A549 (cell line): ENCODE data around the gene NEU4. TPM values are rescaled to one million over a fixed set of nuclear protein-coding genes. Genes with fewer than 3 reads are reported as not detected.

Source experiments
- ATAC-seq, 2 experiments: fragments of 200-7000 bp in 1 of 2; fragments of >200 bp in 1 of 2; cut with Nextera tagmentation in 1 of 2; cut with Tn5 transposase in 1 of 2; 3 replicates each; pipeline versions ENCODE4 v1.8.0 to v1.9.1; 2018 to 2020; ENCODE audit warnings: mild to moderate bottlenecking in 1 of 2, moderate library complexity in 1 of 2
- CTCF ChIA-PET: fragments of 300-600 bp; sonication (Branson Sonifier 250); formaldehyde crosslinking; extraction: SDS; loops from one replicate; lab custom pipeline; 2021; ENCODE audit warnings: antibody characterized with exemption, inconsistent platforms; lab: Yijun Ruan, JAX
- POLR2A ChIA-PET: fragments of 350-600 bp; formaldehyde crosslinking; extraction: SDS; loops from one replicate; lab custom pipeline; 2021; ENCODE audit warnings: antibody characterized with exemption, inconsistent platforms; lab: Yijun Ruan, JAX
- DNase-seq, 2 experiments: peaks; one replicate each; pipeline versions ENCODE4 v3.0.0 to v3.0.0-alpha.2; 2011 to 2016; ENCODE audit warnings: low read depth in 1 of 2, low spot score in 1 of 2
- FAIRE-seq: peaks from 2 replicates; lab custom pipeline; 2011; peaks lifted over from hg19 to GRCh38; lab: Jason Lieb, UNC
- H3K27ac ChIP-seq, 2 experiments: fragments of >200 bp; sonication (Bioruptor Twin); formaldehyde crosslinking; 3 replicates each; pipeline ENCODE4 v1.5.1; 2016 to 2017
- H3K4me1 ChIP-seq: fragments of >200 bp; sonication (Bioruptor Twin); formaldehyde crosslinking; 3 replicates; pipeline ENCODE4 v1.6.1; 2016
- H3K4me2 ChIP-seq: fragments of >200 bp; sonication (Bioruptor Twin); formaldehyde crosslinking; 3 replicates; pipeline ENCODE4 v1.6.1; 2016
- H3K4me3 ChIP-seq: fragments of >200 bp; sonication (Bioruptor Twin); formaldehyde crosslinking; 3 replicates; pipeline ENCODE4 v1.5.1; 2016
- H3K9me3 ChIP-seq: fragments of >200 bp; sonication (Bioruptor Twin); formaldehyde crosslinking; 3 replicates; pipeline ENCODE4 v1.6.1; 2016
- BHLHE40 ChIP-seq: IDR thresholded peaks from 2 replicates; pipeline ENCODE4 v1.6.1; 2012; ENCODE audit warnings: low read depth, low read length, inconsistent platforms
- EP300 ChIP-seq, 2 experiments: fragments of >200 bp; sonication (Bioruptor Twin); formaldehyde crosslinking; IDR thresholded peaks; 2 replicates in 1 of 2; 3 replicates in 1 of 2; pipeline ENCODE4 v1.6.1; 2016 to 2017
- ESRRA ChIP-seq: fragments of 150-350 bp; IDR thresholded peaks from 2 replicates; pipeline ENCODE4 v1.6.1; 2014; ENCODE audit warnings: mild to moderate bottlenecking, low read length, borderline replicate concordance
- FOSB ChIP-seq: fragments of 250-450 bp; sonication (Bioruptor Pico); IDR thresholded peaks from 2 replicates; pipeline ENCODE4 v1.5.0; 2020; ENCODE audit warnings: mild to moderate bottlenecking, moderate library complexity
- HEYL ChIP-seq: fragments of 250-450 bp; sonication (Bioruptor Pico); IDR thresholded peaks from 2 replicates; pipeline ENCODE4 v1.8.0; 2021; ENCODE audit warnings: mild to moderate bottlenecking, moderate library complexity
- HOXA7 ChIP-seq: fragments of 250-450 bp; sonication (Bioruptor Pico); IDR thresholded peaks from 2 replicates; pipeline ENCODE4 v1.5.0; 2020; ENCODE audit warnings: mild to moderate bottlenecking, moderate library complexity
- HOXB13 ChIP-seq: fragments of 250-450 bp; sonication (Bioruptor Pico); IDR thresholded peaks from 2 replicates; pipeline ENCODE4 v1.5.0; 2020; ENCODE audit warnings: low read depth, mild to moderate bottlenecking, moderate library complexity
- HOXB5 ChIP-seq: fragments of 250-450 bp; sonication (Bioruptor Pico); IDR thresholded peaks from 2 replicates; pipeline ENCODE4 v1.5.0; 2020; ENCODE audit warnings: mild to moderate bottlenecking, moderate library complexity
- NPAS2 ChIP-seq: fragments of 250-450 bp; sonication (Bioruptor Pico); IDR thresholded peaks from 2 replicates; pipeline ENCODE4 v1.8.0; 2022; ENCODE audit warnings: mild to moderate bottlenecking, moderate library complexity, borderline replicate concordance
- NR3C1 ChIP-seq: fragments of >200 bp; sonication (Bioruptor Twin); formaldehyde crosslinking; IDR thresholded peaks from 3 replicates; pipeline ENCODE4 v1.6.1; 2017
- PHF8 ChIP-seq: fragments of 200-600 bp; sonication (generic); IDR thresholded peaks from 2 replicates; pipeline ENCODE4 v1.6.1; 2016; ENCODE audit warnings: low read depth, mild to moderate bottlenecking, antibody characterized with exemption, moderate library complexity, borderline replicate concordance
- POLR2A ChIP-seq: IDR thresholded peaks from 2 replicates; pipeline ENCODE4 v1.6.1; 2012; ENCODE audit warnings: mild to moderate bottlenecking, low read length
- RARB ChIP-seq: fragments of 250-450 bp; sonication (Bioruptor Pico); IDR thresholded peaks from 2 replicates; pipeline ENCODE4 v1.8.0; 2021; ENCODE audit warnings: mild to moderate bottlenecking, moderate library complexity
- RCOR1 ChIP-seq: fragments of 150-350 bp; IDR thresholded peaks from 2 replicates; pipeline ENCODE4 v1.6.1; 2014; ENCODE audit warnings: antibody characterized with exemption, low read length, low read depth
- TFCP2L1 ChIP-seq: fragments of 250-450 bp; sonication (Bioruptor Pico); IDR thresholded peaks from 2 replicates; pipeline ENCODE4 v1.5.0; 2021; ENCODE audit warnings: mild to moderate bottlenecking
- ZC3H11A ChIP-seq: fragments of 450-650 bp; IDR thresholded peaks from 2 replicates; pipeline ENCODE4 v1.6.1; 2014; ENCODE audit warnings: antibody characterized with exemption, mild to moderate bottlenecking
- ZNF302 ChIP-seq: fragments of 250-450 bp; sonication (Bioruptor Pico); IDR thresholded peaks from 2 replicates; pipeline ENCODE4 v1.9.0; 2021; ENCODE audit warnings: inconsistent platforms, mild to moderate bottlenecking, moderate library complexity
- WGBS: methylation state at CpG from one replicate; pipeline ENCODE4 v1.1.6; 2017; ENCODE audit errors: missing lambda C conversion rate; 5-methylcytosine and 5-hydroxymethylcytosine counted together
- polyA plus RNA-seq, 4 experiments: library from polyadenylated mRNA; depleted of rRNA in 3 of 4; stranded (reverse); fragments of >200 nt; fragmentation: RNase III in 1 of 4; extraction: RNeasy Plus Mini Kit Qiagen cat#74134 plus additional on column Dnase treatment in 1 of 4; gene quantifications; 2 replicates in 3 of 4; 3 replicates in 1 of 4; pipeline ENCODE4 v1.2.3, GENCODE V29; 2011 to 2017
- TF ChIP-seq, protein P1 (sequence below): IDR thresholded peaks from 2 replicates; pipeline ENCODE4 v1.6.1; 2012
- TF ChIP-seq, protein P2 (sequence below): fragments of 450-650 bp; IDR thresholded peaks from 2 replicates; pipeline ENCODE4 v1.6.1; 2014; ENCODE audit warnings: antibody characterized with exemption
- TF ChIP-seq, protein P3 (sequence below): fragments of 250-450 bp; sonication (Bioruptor Pico); IDR thresholded peaks from 2 replicates; pipeline ENCODE4 v1.5.0; 2020; ENCODE audit warnings: low read depth, mild to moderate bottlenecking, moderate library complexity
- TF ChIP-seq, protein P4 (sequence below): fragments of >200 bp; sonication (Bioruptor Twin); formaldehyde crosslinking; IDR thresholded peaks from 2 replicates; pipeline ENCODE4 v1.6.1; 2016
- TF ChIP-seq, protein P5 (sequence below): IDR thresholded peaks from 2 replicates; pipeline ENCODE4 v1.6.1; 2012
- TF ChIP-seq, protein P6 (sequence below): fragments of >200 bp; sonication (Bioruptor Twin); formaldehyde crosslinking; IDR thresholded peaks from 3 replicates; pipeline ENCODE4 v1.6.1; 2016
- TF ChIP-seq, protein P7 (sequence below): IDR thresholded peaks from 2 replicates; pipeline ENCODE4 v1.6.1; 2012; ENCODE audit warnings: low read depth, borderline replicate concordance

Gene NEU4
- polyA plus RNA-seq, 2 of the 4 experiments (the other 2 are of a cell fraction) = 0.13 to 0.19 TPM

DNA sequence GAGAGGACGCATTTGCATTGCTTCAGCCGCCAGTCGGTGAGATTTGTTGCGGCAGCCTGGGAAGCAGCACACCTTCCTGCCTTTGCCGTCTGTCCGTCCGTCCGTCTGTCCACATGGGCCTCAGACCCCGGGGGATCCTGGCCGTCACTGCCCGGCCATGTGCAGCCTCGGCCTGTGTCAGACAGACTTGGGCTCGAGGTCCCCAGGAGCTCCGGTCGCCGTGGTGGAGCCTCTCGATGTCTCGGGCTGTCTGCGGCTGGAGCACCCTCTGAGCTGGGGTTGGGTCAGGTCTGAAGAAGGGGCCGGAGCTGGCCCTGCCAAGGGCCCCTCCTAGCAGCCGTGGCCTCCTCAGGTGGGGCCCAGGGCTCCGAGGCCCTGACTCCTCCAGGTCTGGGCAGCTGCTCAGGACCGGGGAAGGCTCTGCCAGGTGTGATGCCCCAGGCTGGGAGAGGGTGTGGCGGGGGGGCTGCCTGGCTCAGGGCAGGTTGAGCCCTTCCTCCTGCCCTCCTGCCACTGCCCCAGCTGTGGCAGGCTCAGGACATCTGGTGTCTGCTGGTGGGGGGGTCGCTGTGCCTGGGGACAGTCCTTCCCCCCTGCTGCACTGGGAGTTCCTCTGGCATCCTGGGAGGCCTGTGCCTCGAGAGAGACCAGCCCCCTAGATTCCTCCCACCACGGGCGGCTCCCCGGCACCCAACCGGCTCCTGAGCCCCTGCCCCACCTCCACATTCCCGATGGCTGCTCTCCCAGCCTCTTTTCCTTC lies 11.8 kb downstream of the NEU4 start:
- FAIRE-seq (no peak), DNase-seq (no peak), ATAC-seq (no peak)
- Histone ChIP-seq H3K4me2 (no peak overlapping the region), H3K27ac (no peak overlapping the region), H3K4me3 (no peak overlapping the region), H3K9me3 (0 out of 3 replicates have a peak, but pooled peaks cover 3% of the 10 kb centered on the region), H3K4me1 (no peaks in the 10 kb centered on the region)
- ChIA-PET POLR2A (no interaction called here), CTCF (interaction anchor here (0.8 kb wide), 1 partner anchor 969 kb away, joined by 3 read pairs; no protein-coding TSS in a partner anchor)
- WGBS = 77% methylated on average over 27 of the region's 31 CpGs
- TF ChIP-seq, protein P1, sequence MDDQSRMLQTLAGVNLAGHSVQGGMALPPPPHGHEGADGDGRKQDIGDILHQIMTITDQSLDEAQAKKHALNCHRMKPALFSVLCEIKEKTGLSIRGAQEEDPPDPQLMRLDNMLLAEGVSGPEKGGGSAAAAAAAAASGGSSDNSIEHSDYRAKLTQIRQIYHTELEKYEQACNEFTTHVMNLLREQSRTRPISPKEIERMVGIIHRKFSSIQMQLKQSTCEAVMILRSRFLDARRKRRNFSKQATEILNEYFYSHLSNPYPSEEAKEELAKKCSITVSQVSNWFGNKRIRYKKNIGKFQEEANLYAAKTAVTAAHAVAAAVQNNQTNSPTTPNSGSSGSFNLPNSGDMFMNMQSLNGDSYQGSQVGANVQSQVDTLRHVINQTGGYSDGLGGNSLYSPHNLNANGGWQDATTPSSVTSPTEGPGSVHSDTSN = no peak
- TF ChIP-seq ZC3H11A (no peak), RCOR1 (no peak), HOXA7 (CRISPR knock-in tag) (no peak), EP300 (IDR thresholded peaks at IDR 0.05) (no peak), HOXB13 (CRISPR knock-in tag) (no peak), NR3C1 (no peak), BHLHE40 (no peak), FOSB (no peak), PHF8 (no peak), HOXB5 (CRISPR knock-in tag) (no peak), ZNF302 (CRISPR knock-in tag) (no peak), NPAS2 (CRISPR knock-in tag) (no peak)
- TF ChIP-seq, protein P2, sequence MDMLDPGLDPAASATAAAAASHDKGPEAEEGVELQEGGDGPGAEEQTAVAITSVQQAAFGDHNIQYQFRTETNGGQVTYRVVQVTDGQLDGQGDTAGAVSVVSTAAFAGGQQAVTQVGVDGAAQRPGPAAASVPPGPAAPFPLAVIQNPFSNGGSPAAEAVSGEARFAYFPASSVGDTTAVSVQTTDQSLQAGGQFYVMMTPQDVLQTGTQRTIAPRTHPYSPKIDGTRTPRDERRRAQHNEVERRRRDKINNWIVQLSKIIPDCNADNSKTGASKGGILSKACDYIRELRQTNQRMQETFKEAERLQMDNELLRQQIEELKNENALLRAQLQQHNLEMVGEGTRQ = no peak
- TF ChIP-seq, protein P3, sequence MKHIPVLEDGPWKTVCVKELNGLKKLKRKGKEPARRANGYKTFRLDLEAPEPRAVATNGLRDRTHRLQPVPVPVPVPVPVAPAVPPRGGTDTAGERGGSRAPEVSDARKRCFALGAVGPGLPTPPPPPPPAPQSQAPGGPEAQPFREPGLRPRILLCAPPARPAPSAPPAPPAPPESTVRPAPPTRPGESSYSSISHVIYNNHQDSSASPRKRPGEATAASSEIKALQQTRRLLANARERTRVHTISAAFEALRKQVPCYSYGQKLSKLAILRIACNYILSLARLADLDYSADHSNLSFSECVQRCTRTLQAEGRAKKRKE (CRISPR knock-in tag) = no peak
- TF ChIP-seq, protein P4, sequence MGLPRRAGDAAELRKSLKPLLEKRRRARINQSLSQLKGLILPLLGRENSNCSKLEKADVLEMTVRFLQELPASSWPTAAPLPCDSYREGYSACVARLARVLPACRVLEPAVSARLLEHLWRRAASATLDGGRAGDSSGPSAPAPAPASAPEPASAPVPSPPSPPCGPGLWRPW = no peak

DNA sequence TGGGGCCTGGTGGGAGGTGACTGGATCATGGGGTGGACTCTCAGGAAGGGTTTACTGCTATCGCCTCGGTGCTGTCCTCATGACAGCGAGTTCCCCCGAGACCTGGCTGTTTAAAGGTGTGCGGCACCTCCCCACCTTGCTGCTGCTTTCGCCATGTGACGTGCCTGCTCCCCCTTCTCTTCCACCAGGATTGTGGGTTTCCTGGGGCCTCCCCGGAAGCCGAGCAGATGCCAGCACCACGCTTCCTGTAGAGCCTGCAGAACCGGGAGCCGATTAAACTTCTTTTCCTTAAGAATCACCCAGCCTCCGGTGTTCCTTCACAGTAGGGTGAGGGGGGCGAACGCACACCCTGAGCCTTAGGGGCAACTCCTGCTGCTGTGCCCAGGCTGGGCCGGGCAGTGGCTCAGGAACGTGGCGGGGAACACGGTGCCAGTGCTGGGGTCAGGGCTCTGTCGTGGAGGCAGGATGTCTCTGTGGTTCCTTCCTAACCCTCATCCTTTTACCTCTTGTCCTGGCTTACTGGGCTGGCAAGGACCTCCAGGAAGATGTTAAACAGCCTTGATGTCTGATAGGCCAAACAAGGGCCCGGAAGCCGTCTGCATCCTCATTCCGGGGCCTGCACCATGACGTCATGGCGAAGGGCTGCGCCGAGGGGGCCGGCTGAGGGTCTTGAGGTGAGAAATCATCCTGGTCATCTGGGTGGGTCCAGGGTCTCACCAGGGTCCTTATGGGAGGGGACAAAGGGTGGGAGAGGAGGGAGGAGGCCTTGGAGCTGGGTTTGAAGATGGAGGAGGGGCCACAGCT lies 12.7 kb downstream of the NEU4 start:
- no peak for ATAC-seq
- FAIRE-seq = no peak
- TF ChIP-seq HOXA7 (CRISPR knock-in tag) (no peak), TFCP2L1 (CRISPR knock-in tag) (no peak), NPAS2 (CRISPR knock-in tag) (no peak), HEYL (CRISPR knock-in tag) (no peak), NR3C1 (no peak), POLR2A (no peak), BHLHE40 (no peak), ESRRA (no peak), RARB (no peak), PHF8 (no peak)
- TF ChIP-seq, protein P4 = no peak
- TF ChIP-seq, protein P5, sequence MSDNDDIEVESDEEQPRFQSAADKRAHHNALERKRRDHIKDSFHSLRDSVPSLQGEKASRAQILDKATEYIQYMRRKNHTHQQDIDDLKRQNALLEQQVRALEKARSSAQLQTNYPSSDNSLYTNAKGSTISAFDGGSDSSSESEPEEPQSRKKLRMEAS = no peak
- TF ChIP-seq, protein P6, sequence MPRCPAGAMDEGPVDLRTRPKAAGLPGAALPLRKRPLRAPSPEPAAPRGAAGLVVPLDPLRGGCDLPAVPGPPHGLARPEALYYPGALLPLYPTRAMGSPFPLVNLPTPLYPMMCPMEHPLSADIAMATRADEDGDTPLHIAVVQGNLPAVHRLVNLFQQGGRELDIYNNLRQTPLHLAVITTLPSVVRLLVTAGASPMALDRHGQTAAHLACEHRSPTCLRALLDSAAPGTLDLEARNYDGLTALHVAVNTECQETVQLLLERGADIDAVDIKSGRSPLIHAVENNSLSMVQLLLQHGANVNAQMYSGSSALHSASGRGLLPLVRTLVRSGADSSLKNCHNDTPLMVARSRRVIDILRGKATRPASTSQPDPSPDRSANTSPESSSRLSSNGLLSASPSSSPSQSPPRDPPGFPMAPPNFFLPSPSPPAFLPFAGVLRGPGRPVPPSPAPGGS = no peak
- TF ChIP-seq, protein P7, sequence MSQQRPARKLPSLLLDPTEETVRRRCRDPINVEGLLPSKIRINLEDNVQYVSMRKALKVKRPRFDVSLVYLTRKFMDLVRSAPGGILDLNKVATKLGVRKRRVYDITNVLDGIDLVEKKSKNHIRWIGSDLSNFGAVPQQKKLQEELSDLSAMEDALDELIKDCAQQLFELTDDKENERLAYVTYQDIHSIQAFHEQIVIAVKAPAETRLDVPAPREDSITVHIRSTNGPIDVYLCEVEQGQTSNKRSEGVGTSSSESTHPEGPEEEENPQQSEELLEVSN = no peak
- TF ChIP-seq, all 56 proteins: peak for 0
- peaks cover 8% of the 10 kb centered on the region for H3K9me3 ChIP-seq
- H3K27ac ChIP-seq = no peak overlapping the region
- no peak overlapping the region for H3K4me2 ChIP-seq
- H3K4me3 ChIP-seq = no peak overlapping the region
- 88% methylated on average over 28 of the region's 28 CpGs for WGBS
- no peaks in the 10 kb centered on the region for H3K4me1 ChIP-seq
- CTCF ChIA-PET = no interaction called here
- DNase-seq = no peak
- POLR2A ChIA-PET = no interaction called here
